Measurements from ENCODE around the gene SLC7A11.

DNA sequence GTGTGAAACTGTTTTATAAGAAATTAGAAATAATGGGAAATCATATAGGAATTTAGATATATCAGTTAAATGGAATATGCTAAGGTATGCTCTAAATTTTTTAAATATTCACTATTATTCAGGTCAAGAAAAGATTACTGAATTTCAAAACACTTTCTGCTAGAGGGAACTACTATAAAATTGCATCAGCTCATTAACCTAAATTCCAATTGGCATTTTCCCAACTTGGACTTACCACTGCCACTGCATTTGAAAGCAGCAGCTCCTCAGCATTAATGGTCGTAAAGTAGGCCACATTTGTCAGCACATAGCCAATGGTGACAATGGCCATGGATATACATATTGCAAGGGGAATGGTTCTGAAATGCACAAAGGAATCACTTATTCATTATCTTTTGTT, 57.3 kb downstream of the SLC7A11 start:
- TF ChIP-seq POLR2A (IDR thresholded peaks at IDR 0.05) = no peak
- TF ChIP-seq, protein P1, sequence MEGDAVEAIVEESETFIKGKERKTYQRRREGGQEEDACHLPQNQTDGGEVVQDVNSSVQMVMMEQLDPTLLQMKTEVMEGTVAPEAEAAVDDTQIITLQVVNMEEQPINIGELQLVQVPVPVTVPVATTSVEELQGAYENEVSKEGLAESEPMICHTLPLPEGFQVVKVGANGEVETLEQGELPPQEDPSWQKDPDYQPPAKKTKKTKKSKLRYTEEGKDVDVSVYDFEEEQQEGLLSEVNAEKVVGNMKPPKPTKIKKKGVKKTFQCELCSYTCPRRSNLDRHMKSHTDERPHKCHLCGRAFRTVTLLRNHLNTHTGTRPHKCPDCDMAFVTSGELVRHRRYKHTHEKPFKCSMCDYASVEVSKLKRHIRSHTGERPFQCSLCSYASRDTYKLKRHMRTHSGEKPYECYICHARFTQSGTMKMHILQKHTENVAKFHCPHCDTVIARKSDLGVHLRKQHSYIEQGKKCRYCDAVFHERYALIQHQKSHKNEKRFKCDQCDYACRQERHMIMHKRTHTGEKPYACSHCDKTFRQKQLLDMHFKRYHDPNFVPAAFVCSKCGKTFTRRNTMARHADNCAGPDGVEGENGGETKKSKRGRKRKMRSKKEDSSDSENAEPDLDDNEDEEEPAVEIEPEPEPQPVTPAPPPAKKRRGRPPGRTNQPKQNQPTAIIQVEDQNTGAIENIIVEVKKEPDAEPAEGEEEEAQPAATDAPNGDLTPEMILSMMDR (IDR thresholded peaks at IDR 0.05) = no peak

Data from thyroid gland (tissue), 4 donors.